NCI-H128 (cell line): ENCODE data around the gene ZNF592.
"Not testable (repeated sequence)": the region's sequence is repeated elsewhere in the genome, so short reads cannot be mapped to it uniquely, and the experiment has no call there.

ENCODE experiments used
- DNase-seq: peaks from one replicate; lab custom pipeline; 2025; ENCODE audit not compliant: unreplicated experiment; lab: John Stamatoyannopoulos, UW

The ZNF592 gene

GRCh38 chr15:84845631-84846030, 97.2 kb downstream of the ZNF592 start:
- DNase-seq, result not testable (repeated sequence)

- DNase-seq, result no peak
These were observed 97.9 kb downstream of the ZNF592 start for GRCh38 chr15:84846269-84846668.

DNA sequence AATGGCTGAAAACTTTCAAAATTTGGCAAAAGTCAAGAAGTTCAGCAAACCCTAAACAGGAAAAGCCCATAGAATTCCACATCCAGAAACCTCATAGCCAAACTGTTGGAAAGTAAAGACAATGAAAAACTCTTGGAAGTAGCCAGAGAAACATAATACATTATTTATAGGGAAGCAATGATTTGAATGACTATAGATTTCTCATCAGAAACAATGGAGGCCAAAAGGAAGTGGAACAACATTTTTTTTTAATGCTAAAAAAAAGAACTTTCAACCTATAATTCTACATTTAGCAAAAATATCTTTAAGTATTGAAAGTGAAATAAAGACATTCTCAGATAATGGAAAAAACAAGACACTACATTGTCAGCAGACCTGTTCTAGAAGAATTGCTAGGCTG, 99.0 kb downstream of the ZNF592 start:
- no peak for DNase-seq

GRCh38 chr15:84852212-84852611, 103.8 kb downstream of the ZNF592 start:
- DNase-seq, result no peak

DNA sequence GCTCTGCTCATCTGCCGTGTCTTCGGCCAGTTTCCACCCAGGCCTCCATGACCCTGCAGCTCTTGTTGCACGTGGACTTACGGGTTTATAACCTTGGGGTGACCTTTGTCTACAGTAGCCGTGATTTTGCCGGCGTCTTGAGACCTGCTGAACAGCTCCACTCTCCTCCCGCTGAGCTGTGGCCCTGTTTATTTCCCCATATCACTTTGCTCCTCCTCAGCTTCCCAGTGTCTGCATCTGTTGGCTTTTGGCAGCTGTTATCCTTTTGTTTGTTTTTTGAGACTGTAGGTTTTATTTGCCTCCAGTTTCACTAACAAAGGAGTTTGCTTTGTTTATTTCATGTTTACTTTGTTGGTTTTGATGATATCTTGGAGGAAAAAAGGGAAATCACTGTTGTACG, 106.7 kb downstream of the ZNF592 start:
- DNase-seq, result no peak

DNA sequence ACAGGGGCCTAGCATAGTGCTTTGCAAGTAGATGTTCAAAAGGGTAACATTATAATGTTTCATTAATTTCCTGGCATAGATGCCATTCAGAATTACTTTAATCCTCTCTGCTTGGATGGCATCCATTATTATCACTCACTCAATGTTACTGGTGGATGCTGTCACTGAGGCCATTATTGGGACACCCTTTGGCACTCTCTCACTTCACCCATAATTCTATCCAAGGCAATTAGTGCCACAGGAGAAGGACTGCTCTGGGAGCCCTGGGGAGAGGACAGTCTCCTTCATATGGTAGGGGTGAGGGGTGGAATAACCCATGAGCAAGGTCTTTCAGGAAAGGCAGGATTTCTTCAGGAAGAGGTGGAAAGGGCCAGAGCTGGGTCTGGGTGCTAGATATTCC, 107.4 kb downstream of the ZNF592 start:
- DNase-seq, result no peak
